HepG2 (cell line): ENCODE data around the gene FAM76A. TPM values are rescaled to one million over a fixed set of nuclear protein-coding genes. Genes with fewer than 3 reads are reported as not detected.
A peak's percentile ranks its signal among the peaks of the same experiment; 100 is the strongest.

ENCODE experiments used
- AGO2 ChIP-seq: fragments of 200-400 bp; formaldehyde crosslinking; optimal IDR thresholded peaks from 2 replicates; pipeline ENCODE3; 2017; ENCODE audit warnings: mild to moderate bottlenecking, low read depth, low read length, moderate library complexity
- BHLHE40 ChIP-seq: IDR thresholded peaks from 2 replicates; pipeline ENCODE4 v1.6.1; 2011; ENCODE audit warnings: low read length, improper control_type of control experiment
- DMAP1 ChIP-seq: IDR thresholded peaks from 2 replicates; pipeline ENCODE4 v1.6.1; 2016
- KLF15 ChIP-seq: sonication (generic); formaldehyde crosslinking; IDR thresholded peaks from 2 replicates; pipeline ENCODE4 v1.8.1; 2023; ENCODE audit warnings: borderline replicate concordance, mild to moderate bottlenecking, inconsistent platforms, missing genetic modification reagents, mixed read lengths
- KLF9 ChIP-seq: IDR thresholded peaks from 2 replicates; pipeline ENCODE4 v1.6.1; 2016; ENCODE audit warnings: low read depth
- MXI1 ChIP-seq: IDR thresholded peaks from 3 replicates; pipeline ENCODE4 v1.6.1; 2012; ENCODE audit warnings: low read depth, low read length, inconsistent platforms, borderline replicate concordance
- NR3C1 ChIP-seq: sonication (generic); formaldehyde crosslinking; IDR thresholded peaks from 2 replicates; pipeline ENCODE4 v1.4.0; 2020; ENCODE audit warnings: missing genetic modification reagents
- PHF8 ChIP-seq: sonication (generic); formaldehyde crosslinking; IDR thresholded peaks from 2 replicates; pipeline ENCODE4 v1.5.0; 2020; ENCODE audit warnings: missing genetic modification reagents
- RBFOX2 ChIP-seq: fragments of 200-400 bp; formaldehyde crosslinking; IDR thresholded peaks from 2 replicates; pipeline ENCODE4 v1.6.1; 2017; ENCODE audit warnings: low read depth, mild to moderate bottlenecking, low read length
- REL ChIP-seq: sonication (generic); formaldehyde crosslinking; conservative IDR thresholded peaks from 2 replicates; pipeline ENCODE4 v1.8.0; 2022; ENCODE audit warnings: mild to moderate bottlenecking, missing genetic modification reagents, moderate library complexity
- SCMH1 ChIP-seq: sonication (generic); formaldehyde crosslinking; IDR thresholded peaks from 2 replicates; pipeline ENCODE4 v1.9.0; 2021; ENCODE audit warnings: missing genetic modification reagents, mild to moderate bottlenecking, borderline replicate concordance
- WIZ ChIP-seq: sonication (generic); formaldehyde crosslinking; IDR thresholded peaks from 2 replicates; pipeline ENCODE4 v1.5.1; 2020; ENCODE audit warnings: mild to moderate bottlenecking, missing genetic modification reagents
- ZBTB20 ChIP-seq: sonication (generic); formaldehyde crosslinking; IDR thresholded peaks from 2 replicates; pipeline ENCODE4 v1.8.1; 2023; ENCODE audit warnings: missing genetic modification reagents, low read depth, mild to moderate bottlenecking, borderline replicate concordance
- ZNF382 ChIP-seq: sonication (generic); formaldehyde crosslinking; IDR thresholded peaks from 2 replicates; pipeline ENCODE4 v1.5.0; 2020; ENCODE audit warnings: missing genetic modification reagents, mild to moderate bottlenecking, borderline replicate concordance
- ZNF670 ChIP-seq: sonication (generic); formaldehyde crosslinking; IDR thresholded peaks from 2 replicates; pipeline ENCODE4 v1.8.0; 2022; ENCODE audit warnings: mild to moderate bottlenecking, missing genetic modification reagents, borderline replicate concordance
- ZSCAN20 ChIP-seq: sonication (generic); formaldehyde crosslinking; IDR thresholded peaks from 2 replicates; pipeline ENCODE4 v1.4.0; 2020; ENCODE audit warnings: missing genetic modification reagents, mild to moderate bottlenecking, borderline replicate concordance
- polyA plus RNA-seq, 8 experiments: library from polyadenylated mRNA; depleted of rRNA in 3 of 8; stranded (reverse) in 7 of 8; unstranded in 1 of 8; fragments of >200 nt; fragmentation: Illumina TruSeq in 4 of 8; extraction: Trizol in 4 of 8; gene quantifications; 2 replicates each; pipeline versions ENCODE4 v1.2.1 to v1.2.3, GENCODE V29; 2011 to 2016; ENCODE audit warnings: low read depth in 4 of 8, missing spikeins in 1 of 8, mixed read lengths in 1 of 8; ENCODE audit not compliant: insufficient read depth in 1 of 8
- total RNA-seq, 5 experiments: library from RNA; depleted of rRNA; stranded (reverse); fragments of >200 nt; fragmentation: Illumina TruSeq; extraction: Trizol; gene quantifications; 2 replicates each; pipeline ENCODE4 v1.2.3, GENCODE V29; 2016; ENCODE audit warnings: low read depth in 1 of 5
- TF ChIP-seq, protein P1 (sequence below): sonication (generic); formaldehyde crosslinking; IDR thresholded peaks from 2 replicates; pipeline ENCODE4 v1.5.0; 2020; ENCODE audit warnings: mild to moderate bottlenecking, missing genetic modification reagents, moderate library complexity
- TF ChIP-seq, protein P2 (sequence below): IDR thresholded peaks from 2 replicates; pipeline ENCODE4 v1.6.1; 2016; ENCODE audit warnings: mild to moderate bottlenecking, missing biosample characterization, missing genetic modification reagents
- TF ChIP-seq, protein P3 (sequence below): sonication (generic); formaldehyde crosslinking; IDR thresholded peaks from 2 replicates; pipeline ENCODE4 v1.4.0; 2020; ENCODE audit warnings: missing genetic modification reagents
- TF ChIP-seq, protein P4 (sequence below): sonication (generic); formaldehyde crosslinking; IDR thresholded peaks from 2 replicates; pipeline ENCODE4 v1.4.0; 2020; ENCODE audit warnings: missing genetic modification reagents, mild to moderate bottlenecking, borderline replicate concordance
- TF ChIP-seq, protein P5 (sequence below): sonication (generic); formaldehyde crosslinking; IDR thresholded peaks from 2 replicates; pipeline ENCODE4 v1.8.0; 2023; ENCODE audit warnings: mild to moderate bottlenecking, missing genetic modification reagents

The FAM76A gene
- total and polyA plus RNA-seq, 2 of the 13 experiments (the other 11 are each of a cell fraction or from before 2014, with no cell fraction given): 4.2 to 15.7 TPM

DNA sequence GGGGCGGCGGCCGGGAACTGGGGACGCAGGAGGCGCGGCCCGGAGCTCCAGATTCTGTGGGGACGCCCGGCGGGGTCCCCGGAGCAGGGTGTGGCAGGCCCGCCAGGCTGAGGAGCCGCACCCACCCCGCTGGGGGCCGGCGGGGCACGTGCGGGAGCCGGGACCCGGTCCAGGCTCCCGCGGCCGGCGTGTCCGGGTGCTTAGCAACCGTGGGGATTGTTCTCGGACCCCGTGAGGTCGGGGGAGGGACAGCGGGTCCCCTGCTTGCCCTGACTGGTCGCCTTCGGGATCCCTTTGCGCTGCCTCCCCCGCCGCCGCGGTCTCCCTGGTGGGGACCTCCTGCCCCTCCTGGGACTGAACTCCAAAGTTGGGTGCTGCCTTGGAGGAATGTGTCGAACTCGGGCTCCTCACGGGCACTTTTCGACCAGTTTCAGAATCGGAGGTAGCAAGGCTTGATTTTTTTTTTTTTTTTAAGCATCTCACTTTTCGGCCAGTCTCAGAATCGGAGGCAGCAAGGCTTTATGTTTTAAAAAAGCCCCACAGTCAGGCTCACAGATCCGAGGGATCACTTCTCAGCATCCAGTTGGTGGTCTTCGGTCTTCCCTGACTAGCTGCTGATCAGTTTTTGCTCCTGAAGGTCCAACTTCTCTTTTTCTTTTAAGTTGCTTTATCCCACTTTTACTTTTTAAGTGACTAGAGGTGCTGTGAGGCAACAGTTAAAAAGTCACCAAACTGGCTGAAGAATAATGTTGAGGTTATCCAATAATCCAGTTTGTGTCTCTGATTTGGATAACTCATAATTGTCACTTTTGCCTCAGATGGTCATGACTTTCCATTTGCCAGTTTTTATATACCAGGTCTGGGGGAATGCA is 648 bp downstream of the FAM76A start (continued):
- TF ChIP-seq, protein P1, sequence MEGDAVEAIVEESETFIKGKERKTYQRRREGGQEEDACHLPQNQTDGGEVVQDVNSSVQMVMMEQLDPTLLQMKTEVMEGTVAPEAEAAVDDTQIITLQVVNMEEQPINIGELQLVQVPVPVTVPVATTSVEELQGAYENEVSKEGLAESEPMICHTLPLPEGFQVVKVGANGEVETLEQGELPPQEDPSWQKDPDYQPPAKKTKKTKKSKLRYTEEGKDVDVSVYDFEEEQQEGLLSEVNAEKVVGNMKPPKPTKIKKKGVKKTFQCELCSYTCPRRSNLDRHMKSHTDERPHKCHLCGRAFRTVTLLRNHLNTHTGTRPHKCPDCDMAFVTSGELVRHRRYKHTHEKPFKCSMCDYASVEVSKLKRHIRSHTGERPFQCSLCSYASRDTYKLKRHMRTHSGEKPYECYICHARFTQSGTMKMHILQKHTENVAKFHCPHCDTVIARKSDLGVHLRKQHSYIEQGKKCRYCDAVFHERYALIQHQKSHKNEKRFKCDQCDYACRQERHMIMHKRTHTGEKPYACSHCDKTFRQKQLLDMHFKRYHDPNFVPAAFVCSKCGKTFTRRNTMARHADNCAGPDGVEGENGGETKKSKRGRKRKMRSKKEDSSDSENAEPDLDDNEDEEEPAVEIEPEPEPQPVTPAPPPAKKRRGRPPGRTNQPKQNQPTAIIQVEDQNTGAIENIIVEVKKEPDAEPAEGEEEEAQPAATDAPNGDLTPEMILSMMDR (CRISPR knock-in tag): no peak
- TF ChIP-seq, protein P2, sequence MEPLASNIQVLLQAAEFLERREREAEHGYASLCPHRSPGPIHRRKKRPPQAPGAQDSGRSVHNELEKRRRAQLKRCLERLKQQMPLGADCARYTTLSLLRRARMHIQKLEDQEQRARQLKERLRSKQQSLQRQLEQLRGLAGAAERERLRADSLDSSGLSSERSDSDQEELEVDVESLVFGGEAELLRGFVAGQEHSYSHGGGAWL: peak; percentile 42; the same call in 1 of the 2 replicates
- no peak for TF ChIP-seq WIZ (CRISPR knock-in tag)
- TF ChIP-seq KLF15 (CRISPR knock-in tag): no peak
- TF ChIP-seq SCMH1: no peak
- no peak for TF ChIP-seq MXI1
- TF ChIP-seq NR3C1 (CRISPR knock-in tag): no peak
- TF ChIP-seq REL (CRISPR knock-in tag): 0 out of 2 replicates have a peak, but pooled peaks have one; percentile 6
- peak; percentile 51 for TF ChIP-seq AGO2
- TF ChIP-seq, protein P3, sequence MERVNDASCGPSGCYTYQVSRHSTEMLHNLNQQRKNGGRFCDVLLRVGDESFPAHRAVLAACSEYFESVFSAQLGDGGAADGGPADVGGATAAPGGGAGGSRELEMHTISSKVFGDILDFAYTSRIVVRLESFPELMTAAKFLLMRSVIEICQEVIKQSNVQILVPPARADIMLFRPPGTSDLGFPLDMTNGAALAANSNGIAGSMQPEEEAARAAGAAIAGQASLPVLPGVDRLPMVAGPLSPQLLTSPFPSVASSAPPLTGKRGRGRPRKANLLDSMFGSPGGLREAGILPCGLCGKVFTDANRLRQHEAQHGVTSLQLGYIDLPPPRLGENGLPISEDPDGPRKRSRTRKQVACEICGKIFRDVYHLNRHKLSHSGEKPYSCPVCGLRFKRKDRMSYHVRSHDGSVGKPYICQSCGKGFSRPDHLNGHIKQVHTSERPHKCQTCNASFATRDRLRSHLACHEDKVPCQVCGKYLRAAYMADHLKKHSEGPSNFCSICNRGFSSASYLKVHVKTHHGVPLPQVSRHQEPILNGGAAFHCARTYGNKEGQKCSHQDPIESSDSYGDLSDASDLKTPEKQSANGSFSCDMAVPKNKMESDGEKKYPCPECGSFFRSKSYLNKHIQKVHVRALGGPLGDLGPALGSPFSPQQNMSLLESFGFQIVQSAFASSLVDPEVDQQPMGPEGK: 0 out of 2 replicates have a peak, but pooled peaks have one; percentile 37
- TF ChIP-seq, protein P4, sequence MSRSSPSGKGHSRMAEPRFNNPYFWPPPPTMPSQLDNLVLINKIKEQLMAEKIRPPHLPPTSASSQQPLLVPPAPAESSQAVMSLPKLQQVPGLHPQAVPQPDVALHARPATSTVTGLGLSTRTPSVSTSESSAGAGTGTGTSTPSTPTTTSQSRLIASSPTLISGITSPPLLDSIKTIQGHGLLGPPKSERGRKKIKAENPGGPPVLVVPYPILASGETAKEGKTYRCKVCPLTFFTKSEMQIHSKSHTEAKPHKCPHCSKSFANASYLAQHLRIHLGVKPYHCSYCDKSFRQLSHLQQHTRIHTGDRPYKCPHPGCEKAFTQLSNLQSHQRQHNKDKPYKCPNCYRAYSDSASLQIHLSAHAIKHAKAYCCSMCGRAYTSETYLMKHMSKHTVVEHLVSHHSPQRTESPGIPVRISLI (CRISPR knock-in tag): 0 out of 2 replicates have a peak, but pooled peaks have one; percentile 10
- no peak for TF ChIP-seq ZBTB20
- TF ChIP-seq, protein P5, sequence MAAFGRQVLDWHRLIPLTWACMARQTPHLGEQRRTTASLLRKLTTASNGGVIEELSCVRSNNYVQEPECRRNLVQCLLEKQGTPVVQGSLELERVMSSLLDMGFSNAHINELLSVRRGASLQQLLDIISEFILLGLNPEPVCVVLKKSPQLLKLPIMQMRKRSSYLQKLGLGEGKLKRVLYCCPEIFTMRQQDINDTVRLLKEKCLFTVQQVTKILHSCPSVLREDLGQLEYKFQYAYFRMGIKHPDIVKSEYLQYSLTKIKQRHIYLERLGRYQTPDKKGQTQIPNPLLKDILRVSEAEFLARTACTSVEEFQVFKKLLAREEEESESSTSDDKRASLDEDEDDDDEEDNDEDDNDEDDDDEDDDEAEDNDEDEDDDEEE (CRISPR knock-in tag): 0 out of 2 replicates have a peak, but pooled peaks have one; percentile 50
- peak; percentile 4; the same call in 1 of the 2 replicates for TF ChIP-seq PHF8 (CRISPR knock-in tag)
- no peak for TF ChIP-seq KLF9
- peak; percentile 36 for TF ChIP-seq RBFOX2
- TF ChIP-seq ZNF670 (CRISPR knock-in tag): no peak
- TF ChIP-seq ZNF382 (CRISPR knock-in tag): no peak
- TF ChIP-seq ZSCAN20 (CRISPR knock-in tag): peak; percentile 80
- no peak for TF ChIP-seq DMAP1 (CRISPR knock-in tag)
- TF ChIP-seq BHLHE40: peak; percentile 62; the same call in 1 of the 2 replicates
